ENCODE data around the gene SLC31A1. TPM values are rescaled to one million over a fixed set of nuclear protein-coding genes. Genes with fewer than 3 reads are reported as not detected.
A peak's percentile ranks its signal among the peaks of the same experiment; 100 is the strongest.

Gene SLC31A1
- total and polyA plus RNA-seq, 2 of the 13 experiments (the other 11 are each of a cell fraction or from before 2014, with no cell fraction given): 62.9 to 70.0 TPM

GRCh38 chr9:113221003-113221799 lies at the start of gene SLC31A1, which contains the start of gene FKBP15 (continued):
- no peak; the same call in 1 of the 2 replicates for TF ChIP-seq ZXDC (CRISPR knock-in tag; IDR thresholded peaks at IDR 0.05)
- peak; percentile 87 for TF ChIP-seq ZNF574 (CRISPR knock-in tag; IDR thresholded peaks at IDR 0.05)
- TF ChIP-seq ZNF432 (CRISPR knock-in tag; IDR thresholded peaks at IDR 0.05; ENCODE audit: borderline replicate concordance): no peak
- peak; percentile 97 for TF ChIP-seq GATAD1 (CRISPR knock-in tag; IDR thresholded peaks at IDR 0.05)
- 0 out of 2 replicates have a peak, but pooled peaks have one; percentile 29 for TF ChIP-seq KDM4B (CRISPR knock-in tag; IDR thresholded peaks at IDR 0.05)
- TF ChIP-seq AHR (CRISPR knock-in tag; IDR thresholded peaks at IDR 0.05): peak; percentile 57; the same call in 1 of the 2 replicates
- TF ChIP-seq HMGXB3 (CRISPR knock-in tag; IDR thresholded peaks at IDR 0.05; ENCODE audit: borderline replicate concordance): no peak
- TF ChIP-seq CENPT (CRISPR knock-in tag; IDR thresholded peaks at IDR 0.05; ENCODE audit: low read depth): no peak
- no peak for TF ChIP-seq THAP8 (CRISPR knock-in tag; IDR thresholded peaks at IDR 0.05; ENCODE audit: borderline replicate concordance)
- TF ChIP-seq E2F5 (CRISPR knock-in tag; conservative IDR thresholded peaks at IDR 0.05): no peak; the same call in 1 of the 2 replicates
- no peak for TF ChIP-seq ZC3H4 (CRISPR knock-in tag; IDR thresholded peaks at IDR 0.05; ENCODE audit: borderline replicate concordance)
- TF ChIP-seq MED1 (CRISPR knock-in tag; IDR thresholded peaks at IDR 0.05): peak; percentile 63
- TF ChIP-seq CCDC6 (CRISPR knock-in tag; IDR thresholded peaks at IDR 0.05): peak; percentile 80; the same call in 1 of the 2 replicates
- 0 out of 2 replicates have a peak, but pooled peaks have one; percentile 11 for TF ChIP-seq GMEB2 (CRISPR knock-in tag; IDR thresholded peaks at IDR 0.05; ENCODE audit: low read depth)

Data from HepG2 (cell line).